Breast epithelium (tissue), 3 donors: ENCODE data around the gene ABL2.

Experiments
- POLR2A ChIP-seq: fragments of 450-650 bp; IDR thresholded peaks from one replicate; pipeline ENCODE4 v1.6.1; 2016; ENCODE audit warnings: antibody characterized with exemption, mild to moderate bottlenecking, moderate library complexity
- POLR2AphosphoS5 ChIP-seq, 3 donors: sonication (generic); formaldehyde crosslinking; IDR thresholded peaks; one replicate each; pipeline ENCODE4 v1.6.1; 2017; ENCODE audit warnings: antibody characterized with exemption in 3 of 3
- TF ChIP-seq, protein P1 (sequence below), 3 donors: fragments of 450-650 bp; IDR thresholded peaks; one replicate each; pipeline ENCODE4 v1.5.1; 2016 to 2017; ENCODE audit warnings: antibody characterized with exemption in 3 of 3, mild to moderate bottlenecking in 3 of 3, moderate library complexity in 3 of 3

DNA sequence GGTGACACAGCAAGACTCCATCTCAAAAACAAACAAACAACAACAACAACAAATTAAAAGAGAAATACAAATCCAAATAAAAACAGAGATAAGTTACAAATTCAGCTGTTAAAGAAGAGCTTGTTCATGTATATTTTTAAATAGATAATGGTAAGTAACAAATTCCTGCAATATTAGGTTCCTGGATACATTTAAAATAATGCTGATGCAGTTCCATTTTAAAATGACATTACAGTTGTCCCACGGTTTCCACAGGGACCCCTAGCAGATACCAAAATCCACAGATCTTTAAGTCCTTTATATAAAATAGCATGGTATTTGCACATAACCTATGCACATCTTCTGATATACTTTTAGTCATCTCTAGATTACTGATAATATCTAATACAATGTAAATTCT, 61.5 kb downstream of the ABL2 start:
- no peak for TF ChIP-seq POLR2A
- TF ChIP-seq, protein P1, sequence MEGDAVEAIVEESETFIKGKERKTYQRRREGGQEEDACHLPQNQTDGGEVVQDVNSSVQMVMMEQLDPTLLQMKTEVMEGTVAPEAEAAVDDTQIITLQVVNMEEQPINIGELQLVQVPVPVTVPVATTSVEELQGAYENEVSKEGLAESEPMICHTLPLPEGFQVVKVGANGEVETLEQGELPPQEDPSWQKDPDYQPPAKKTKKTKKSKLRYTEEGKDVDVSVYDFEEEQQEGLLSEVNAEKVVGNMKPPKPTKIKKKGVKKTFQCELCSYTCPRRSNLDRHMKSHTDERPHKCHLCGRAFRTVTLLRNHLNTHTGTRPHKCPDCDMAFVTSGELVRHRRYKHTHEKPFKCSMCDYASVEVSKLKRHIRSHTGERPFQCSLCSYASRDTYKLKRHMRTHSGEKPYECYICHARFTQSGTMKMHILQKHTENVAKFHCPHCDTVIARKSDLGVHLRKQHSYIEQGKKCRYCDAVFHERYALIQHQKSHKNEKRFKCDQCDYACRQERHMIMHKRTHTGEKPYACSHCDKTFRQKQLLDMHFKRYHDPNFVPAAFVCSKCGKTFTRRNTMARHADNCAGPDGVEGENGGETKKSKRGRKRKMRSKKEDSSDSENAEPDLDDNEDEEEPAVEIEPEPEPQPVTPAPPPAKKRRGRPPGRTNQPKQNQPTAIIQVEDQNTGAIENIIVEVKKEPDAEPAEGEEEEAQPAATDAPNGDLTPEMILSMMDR (IDR thresholded peaks at IDR 0.05): no peak
- no peak for TF ChIP-seq POLR2AphosphoS5 (IDR thresholded peaks at IDR 0.05)
